OCI-M1 (cell line): ENCODE data around the gene WSB1.

Source experiments
- DNase-seq: peaks from one replicate; lab custom pipeline; 2025; lab: John Stamatoyannopoulos, UW

WSB1 gene

GRCh38 chr17:27338536-27338985 is 44.6 kb downstream of the WSB1 start:
- DNase-seq, result no peak

GRCh38 chr17:27339198-27339835 is 45.4 kb downstream of the WSB1 start:
- DNase-seq, result no peak

GRCh38 chr17:27339836-27340550 is 46.1 kb downstream of the WSB1 start:
- peak; percentile 57 for DNase-seq

- no peak for DNase-seq
Measured at GRCh38 chr17:27340575-27340974, 46.7 kb downstream of the WSB1 start.

- no peak for DNase-seq
Measured at GRCh38 chr17:27341041-27341471, 47.1 kb downstream of the WSB1 start.

GRCh38 chr17:27342059-27342458 is 48.1 kb downstream of the WSB1 start:
- no peak for DNase-seq

- DNase-seq, result no peak
Measured at GRCh38 chr17:27343294-27343693, 49.4 kb downstream of the WSB1 start.

GRCh38 chr17:27343977-27344607 is 50.2 kb downstream of the WSB1 start:
- DNase-seq, result no peak

GRCh38 chr17:27345141-27345904 is 51.4 kb downstream of the WSB1 start:
- peak; percentile 93 for DNase-seq

- no peak for DNase-seq
Measured at GRCh38 chr17:27346228-27346899, 52.5 kb downstream of the WSB1 start.

GRCh38 chr17:27348196-27348595 is 54.3 kb downstream of the WSB1 start:
- no peak for DNase-seq

GRCh38 chr17:27349540-27350021 is 55.7 kb downstream of the WSB1 start:
- DNase-seq, result no peak

- no peak for DNase-seq
Measured at GRCh38 chr17:27351759-27352158, 57.8 kb downstream of the WSB1 start.

- peak; percentile 51 for DNase-seq
Measured at GRCh38 chr17:27352448-27353032, 58.6 kb downstream of the WSB1 start.

GRCh38 chr17:27353033-27353460 is 59.1 kb downstream of the WSB1 start:
- DNase-seq, result no peak

- peak; percentile 99 for DNase-seq
Measured at GRCh38 chr17:27353461-27354050, 59.6 kb downstream of the WSB1 start.

- no peak for DNase-seq
Measured at GRCh38 chr17:27354051-27354490, 60.2 kb downstream of the WSB1 start.

GRCh38 chr17:27354491-27355081 is 60.7 kb downstream of the WSB1 start:
- DNase-seq, result peak; percentile 65

GRCh38 chr17:27355419-27355818 is 61.5 kb downstream of the WSB1 start:
- DNase-seq, result no peak

GRCh38 chr17:27356091-27356705 is 62.3 kb downstream of the WSB1 start:
- no peak for DNase-seq
